Thoracic aorta (tissue), 2 donors: ENCODE measurements around the gene MAP4K1. TPM values are rescaled to one million over a fixed set of nuclear protein-coding genes. Genes with fewer than 3 reads are reported as not detected.

Source experiments
- ATAC-seq: fragments of 150-250 bp; one replicate; pipeline ENCODE4 v1.8.0; 2017; ENCODE audit warnings: low read depth; ENCODE audit not compliant: insufficient number of reproducible peaks, low FRiP score
- DNase-seq: peaks from one replicate; pipeline ENCODE4 v3.0.0-alpha.2; 2020; ENCODE audit warnings: low spot score
- H3K27ac ChIP-seq, 2 donors: fragments of 200-600 bp; sonication (generic); 1 replicate in 1 of 2; 2 replicates in 1 of 2; pipeline ENCODE4 v1.5.1; 2016; ENCODE audit warnings: mild to moderate bottlenecking in 2 of 2, moderate library complexity in 2 of 2
- H3K27me3 ChIP-seq: fragments of 200-600 bp; sonication (generic); replicated peaks from 2 replicates; pipeline ENCODE4 v1.6.0; 2016; ENCODE audit warnings: mild to moderate bottlenecking; ENCODE audit not compliant: insufficient read depth
- H3K36me3 ChIP-seq: fragments of 200-600 bp; sonication (generic); one replicate; pipeline ENCODE4 v1.5.1; 2016
- H3K4me1 ChIP-seq, 2 donors: fragments of 200-600 bp; sonication (generic); 1 replicate in 1 of 2; 2 replicates in 1 of 2; pipeline versions ENCODE4 v1.5.1 to v1.6.0; 2016; ENCODE audit warnings: low read depth in 2 of 2, mild to moderate bottlenecking in 1 of 2; ENCODE audit not compliant: control insufficient read depth in 1 of 2
- H3K4me3 ChIP-seq: fragments of 200-600 bp; sonication (generic); 2 replicates; pipeline ENCODE4 v1.5.1; 2016; ENCODE audit warnings: mild to moderate bottlenecking
- H3K9me3 ChIP-seq: fragments of 200-600 bp; sonication (generic); 2 replicates; pipeline ENCODE4 v1.5.1; 2016
- CTCF ChIP-seq: fragments of 200-600 bp; sonication (generic); IDR thresholded peaks from one replicate; pipeline ENCODE4 v1.5.1; 2019; ENCODE audit warnings: antibody characterized with exemption
- total RNA-seq, 2 donors: library from RNA; depleted of rRNA; stranded (reverse); fragments of >200 nt; gene quantifications; one replicate each; pipeline versions ENCODE4 v1.1.0 to v1.2.3, GENCODE V29; 2016

The MAP4K1 gene
- total RNA-seq, 2 donors from 2014 or later: 4.6 to 33.7 TPM

GRCh38 chr19:38544569-38545315 lies 73.0 kb downstream of the MAP4K1 start:
- H3K4me3 ChIP-seq: peak overlapping the region; percentile 51
- ATAC-seq (no peak), DNase-seq (no peak)
- no peaks in the 10 kb centered on the region for H3K9me3 ChIP-seq
- peak; percentile 4 for TF ChIP-seq CTCF
- H3K27ac ChIP-seq: no peak overlapping the region
- no peaks in the 10 kb centered on the region for H3K36me3 ChIP-seq
- no peaks in the 10 kb centered on the region for H3K27me3 ChIP-seq
- peaks cover 2 to 18% of the 10 kb centered on the region in 2 donors for H3K4me1 ChIP-seq

- Histone ChIP-seq H3K9me3 (no peaks in the 10 kb centered on the region), H3K4me1 (peaks cover 10 to 25% of the 10 kb centered on the region in 2 donors), H3K4me3 (peak overlapping the region; percentile 51), H3K27me3 (no peaks in the 10 kb centered on the region), H3K27ac (peak overlapping the region in 1 of 2 donors; percentile 13), H3K36me3 (no peaks in the 10 kb centered on the region)
- peak; percentile 67 for ATAC-seq
- peak; percentile 27 for DNase-seq
- peak; percentile 47 for TF ChIP-seq CTCF
Observed at GRCh38 chr19:38543807-38544568, 73.8 kb downstream of the MAP4K1 start.

GRCh38 chr19:38543286-38543806 lies 74.4 kb downstream of the MAP4K1 start:
- H3K9me3 ChIP-seq: no peaks in the 10 kb centered on the region
- H3K4me3 ChIP-seq: no peak overlapping the region
- DNase-seq (no peak), ATAC-seq (no peak)
- H3K4me1 ChIP-seq: peaks cover 16 to 32% of the 10 kb centered on the region in 2 donors
- no peak overlapping the region for H3K27ac ChIP-seq
- H3K27me3 ChIP-seq: no peaks in the 10 kb centered on the region
- no peaks in the 10 kb centered on the region for H3K36me3 ChIP-seq
- no peak for TF ChIP-seq CTCF

GRCh38 chr19:38542040-38542439 lies 75.7 kb downstream of the MAP4K1 start:
- Histone ChIP-seq H3K9me3 (no peaks in the 10 kb centered on the region), H3K4me1 (peaks cover 22 to 36% of the 10 kb centered on the region in 2 donors), H3K27me3 (no peaks in the 10 kb centered on the region), H3K36me3 (no peaks in the 10 kb centered on the region), H3K27ac (no peak overlapping the region), H3K4me3 (no peak overlapping the region)
- DNase-seq (no peak), ATAC-seq (no peak)
- no peak for TF ChIP-seq CTCF

- ATAC-seq (no peak), DNase-seq (no peak)
- Histone ChIP-seq H3K4me1 (peaks cover 22 to 33% of the 10 kb centered on the region in 2 donors), H3K27me3 (no peaks in the 10 kb centered on the region), H3K27ac (peak overlapping the region; percentile 34 to 35), H3K4me3 (no peak overlapping the region), H3K36me3 (no peaks in the 10 kb centered on the region), H3K9me3 (peaks cover 10% of the 10 kb centered on the region)
- no peak for TF ChIP-seq CTCF
Observed at GRCh38 chr19:38539751-38540150, 78.0 kb downstream of the MAP4K1 start.
